GM18907 (cell line): ENCODE measurements around the gene ZDHHC13.
"Not testable (repeated sequence)": the region's sequence is repeated elsewhere in the genome, so short reads cannot be mapped to it uniquely, and the experiment has no call there.

ENCODE experiments used
- ATAC-seq: cut with Tn5 transposase; IDR thresholded peaks from one replicate; pipeline ENCODE4 v1.9.1; 2021; ENCODE audit warnings: mild to moderate bottlenecking, moderate library complexity; ENCODE audit not compliant: unreplicated experiment

The ZDHHC13 gene

GRCh38 chr11:19099093-19099492 is 17.9 kb upstream of the ZDHHC13 start:
- ATAC-seq = no peak

GRCh38 chr11:19100885-19101284 is 16.1 kb upstream of the ZDHHC13 start:
- ATAC-seq = no peak

- ATAC-seq = no peak
Observed at GRCh38 chr11:19101796-19102520, 15.0 kb upstream of the ZDHHC13 start.

- no peak for ATAC-seq
Observed at GRCh38 chr11:19102521-19102900, 14.5 kb upstream of the ZDHHC13 start.

- no peak for ATAC-seq
Observed at GRCh38 chr11:19105011-19105410, 12.0 kb upstream of the ZDHHC13 start.

- ATAC-seq = no peak
Observed at GRCh38 chr11:19107125-19107524, 9.8 kb upstream of the ZDHHC13 start.

- no peak for ATAC-seq
Observed at GRCh38 chr11:19110295-19110694, 6.7 kb upstream of the ZDHHC13 start.

GRCh38 chr11:19111809-19112208 is 5.2 kb upstream of the ZDHHC13 start:
- ATAC-seq = no peak

- ATAC-seq = no peak
Observed at GRCh38 chr11:19116276-19116970, 545 bp upstream of the ZDHHC13 start.

- no peak for ATAC-seq
Observed at GRCh38 chr11:19117760-19118097, 761 bp downstream of the ZDHHC13 start.

GRCh38 chr11:19121646-19122045 is 4.7 kb downstream of the ZDHHC13 start:
- ATAC-seq = no peak

GRCh38 chr11:19122960-19123615 is 6.1 kb downstream of the ZDHHC13 start:
- no peak for ATAC-seq

GRCh38 chr11:19126562-19127325 is 9.8 kb downstream of the ZDHHC13 start:
- ATAC-seq = not testable (repeated sequence)

- no peak for ATAC-seq
Observed at GRCh38 chr11:19134004-19134403, 17.0 kb downstream of the ZDHHC13 start.

- ATAC-seq = not testable (repeated sequence)
Observed at GRCh38 chr11:19136884-19137283, 19.9 kb downstream of the ZDHHC13 start.

GRCh38 chr11:19145319-19145718 is 28.4 kb downstream of the ZDHHC13 start:
- no peak for ATAC-seq

- no peak for ATAC-seq
Observed at GRCh38 chr11:19156892-19157291, 39.9 kb downstream of the ZDHHC13 start.

- no peak for ATAC-seq
Observed at GRCh38 chr11:19160847-19161246, 43.9 kb downstream of the ZDHHC13 start.

GRCh38 chr11:19161651-19162050 is 44.7 kb downstream of the ZDHHC13 start:
- ATAC-seq = no peak

GRCh38 chr11:19162951-19163505 is 46.1 kb downstream of the ZDHHC13 start:
- no peak for ATAC-seq

GRCh38 chr11:19163617-19164016 is 46.6 kb downstream of the ZDHHC13 start:
- ATAC-seq = no peak
